GM13977 (cell line): Measurements from ENCODE around the gene ANKRD16.

Experiments used
- DNase-seq: peaks from one replicate; pipeline ENCODE4 v3.0.0; 2012; ENCODE audit warnings: low spot score
- in situ Hi-C: fragments of 300-500 bp; cut with MboI; formaldehyde crosslinking; loops from one replicate; pipeline ENCODE4 v1.12.0; 2022; ENCODE audit warnings: low sequenced_read_pairs, low pct_unique_long_range_greater_than_20kb, mixed read lengths, inconsistent platforms; ENCODE audit not compliant: unreplicated experiment
- TF ChIP-seq, protein P1 (sequence below): IDR thresholded peaks from 2 replicates; pipeline ENCODE4 v1.5.1; 2012; ENCODE audit warnings: mild to moderate bottlenecking, control low read depth; ENCODE audit not compliant: insufficient read depth; ENCODE audit errors: extremely low read depth, missing control alignments

The ANKRD16 gene

DNA sequence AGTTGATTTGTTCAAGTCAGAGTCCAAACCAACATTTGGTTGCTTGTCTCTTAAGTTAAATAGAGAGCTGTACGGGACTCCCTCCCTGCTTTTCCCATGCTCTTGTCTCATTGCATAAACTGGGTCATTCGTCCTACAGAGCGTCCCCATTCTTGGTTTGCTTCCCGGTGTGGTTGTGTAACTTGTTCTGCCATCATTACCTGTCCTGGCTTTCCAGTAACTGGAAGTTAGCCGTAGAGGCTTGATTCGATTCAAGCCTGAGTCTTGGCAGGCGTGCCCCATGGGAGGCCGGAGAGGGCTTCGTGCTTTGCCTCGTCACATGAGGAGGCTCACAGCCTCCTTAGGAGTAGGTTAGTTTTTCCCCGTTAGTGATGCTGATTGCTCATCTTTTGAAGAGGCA, 40.6 kb upstream of the ANKRD16 start:
- in situ Hi-C loops: no loop called here
- TF ChIP-seq, protein P1, sequence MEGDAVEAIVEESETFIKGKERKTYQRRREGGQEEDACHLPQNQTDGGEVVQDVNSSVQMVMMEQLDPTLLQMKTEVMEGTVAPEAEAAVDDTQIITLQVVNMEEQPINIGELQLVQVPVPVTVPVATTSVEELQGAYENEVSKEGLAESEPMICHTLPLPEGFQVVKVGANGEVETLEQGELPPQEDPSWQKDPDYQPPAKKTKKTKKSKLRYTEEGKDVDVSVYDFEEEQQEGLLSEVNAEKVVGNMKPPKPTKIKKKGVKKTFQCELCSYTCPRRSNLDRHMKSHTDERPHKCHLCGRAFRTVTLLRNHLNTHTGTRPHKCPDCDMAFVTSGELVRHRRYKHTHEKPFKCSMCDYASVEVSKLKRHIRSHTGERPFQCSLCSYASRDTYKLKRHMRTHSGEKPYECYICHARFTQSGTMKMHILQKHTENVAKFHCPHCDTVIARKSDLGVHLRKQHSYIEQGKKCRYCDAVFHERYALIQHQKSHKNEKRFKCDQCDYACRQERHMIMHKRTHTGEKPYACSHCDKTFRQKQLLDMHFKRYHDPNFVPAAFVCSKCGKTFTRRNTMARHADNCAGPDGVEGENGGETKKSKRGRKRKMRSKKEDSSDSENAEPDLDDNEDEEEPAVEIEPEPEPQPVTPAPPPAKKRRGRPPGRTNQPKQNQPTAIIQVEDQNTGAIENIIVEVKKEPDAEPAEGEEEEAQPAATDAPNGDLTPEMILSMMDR: no peak

DNA sequence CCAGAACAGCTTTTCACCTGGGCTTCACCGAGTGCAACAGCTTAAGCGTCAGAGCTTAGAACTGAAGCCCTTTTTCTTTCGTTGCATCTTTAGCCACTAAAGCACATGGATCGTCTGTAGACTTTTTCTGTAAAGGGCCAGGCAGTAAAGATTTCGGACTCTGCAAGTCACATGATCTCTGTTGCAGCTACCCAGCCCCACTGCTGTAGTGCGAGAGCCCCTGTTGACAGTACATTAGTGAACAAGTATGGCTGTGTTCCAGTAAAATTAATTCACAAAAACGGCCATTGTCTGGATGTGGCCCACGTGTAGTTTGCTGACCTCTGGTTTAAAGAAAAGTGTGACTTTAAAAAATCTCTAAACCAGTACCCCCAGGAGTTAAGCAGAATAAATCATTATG, 39.7 kb upstream of the ANKRD16 start:
- TF ChIP-seq, protein P1: no peak
- in situ Hi-C loops: no loop called here
- no peak for DNase-seq

More for the DNA sequence above, 40.6 kb upstream of the ANKRD16 start:
- no peak for DNase-seq

DNA sequence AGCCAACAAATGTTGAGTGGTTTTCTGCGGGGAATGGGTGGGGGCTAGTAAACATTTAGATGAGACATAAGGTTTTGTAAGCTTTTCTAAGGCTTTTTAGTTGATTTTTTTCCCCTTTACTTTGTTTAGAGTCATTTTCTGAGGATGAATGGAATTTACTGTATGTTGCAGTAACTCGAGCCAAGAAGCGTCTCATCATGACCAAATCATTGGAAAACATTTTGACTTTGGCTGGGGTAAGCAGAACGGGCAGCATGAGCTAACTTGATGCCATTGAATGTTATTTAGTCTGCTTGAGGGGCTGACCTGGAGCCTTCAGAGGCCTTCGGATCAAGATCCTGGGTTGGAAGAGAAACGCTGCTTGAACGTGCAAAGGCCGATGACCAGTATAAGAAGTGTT, 37.6 kb upstream of the ANKRD16 start:
- TF ChIP-seq, protein P1: no peak
- DNase-seq: no peak
- in situ Hi-C loops: no loop called here

DNA sequence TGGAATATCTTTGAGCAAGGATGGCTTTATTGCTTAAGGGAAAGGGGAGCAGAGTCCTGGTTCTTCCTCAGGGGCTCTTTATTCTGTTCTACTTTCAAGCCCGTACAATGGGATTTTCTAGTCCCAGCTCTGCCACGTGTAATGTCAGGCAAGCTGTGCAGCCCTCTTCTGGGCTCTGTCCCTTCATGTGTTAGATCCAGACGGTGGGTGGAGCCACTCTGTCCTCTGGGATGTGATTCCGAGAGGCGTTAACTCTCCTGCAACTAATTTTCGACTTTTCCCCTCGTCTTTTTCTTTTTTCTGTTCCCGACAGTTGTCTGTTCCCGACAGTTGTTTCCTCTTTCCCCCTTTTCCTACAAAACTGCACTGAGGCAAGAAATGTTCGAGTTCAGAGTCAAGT, 35.2 kb upstream of the ANKRD16 start:
- TF ChIP-seq, protein P1: no peak
- in situ Hi-C loops: no loop called here
- DNase-seq: no peak

DNA sequence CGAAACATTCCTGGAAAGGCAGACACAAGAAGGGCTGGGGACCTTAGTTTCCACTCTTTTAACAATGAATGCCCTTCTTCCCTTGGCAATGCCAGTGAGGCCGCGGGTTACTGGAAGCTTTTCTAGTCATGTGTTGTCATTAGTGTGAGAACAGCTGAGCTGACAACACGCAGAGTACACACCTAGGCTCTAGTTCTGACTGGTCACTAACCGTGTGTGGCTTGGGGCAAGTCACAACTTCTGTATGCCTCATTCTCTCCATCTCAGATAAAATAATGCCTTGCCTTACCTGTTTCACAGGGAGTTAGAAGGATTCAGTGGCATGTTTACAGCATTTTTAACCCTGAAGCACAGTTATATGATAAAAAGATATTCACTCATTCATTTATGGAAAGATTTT, 32.1 kb upstream of the ANKRD16 start:
- DNase-seq: no peak
- TF ChIP-seq, protein P1: no peak
- in situ Hi-C loops: no loop called here

DNA sequence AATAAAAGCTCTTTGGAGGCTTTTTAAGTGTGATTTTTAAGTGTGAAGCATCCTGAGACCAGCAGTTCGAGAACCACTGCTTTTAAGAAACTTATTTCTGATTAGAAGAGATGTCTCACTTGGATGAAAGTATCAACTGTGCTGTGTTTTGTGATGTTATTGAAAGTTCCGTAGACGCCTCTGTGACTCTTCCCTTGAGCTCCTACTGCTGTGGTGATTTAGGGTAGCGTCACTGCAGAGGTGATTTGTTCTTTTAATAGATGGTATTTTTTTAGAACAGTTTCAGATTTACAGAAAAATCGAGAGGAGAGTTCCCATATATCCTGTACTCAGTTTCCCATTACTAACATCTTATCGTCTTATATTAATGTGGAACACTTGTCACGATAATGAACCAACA, 29.9 kb upstream of the ANKRD16 start:
- TF ChIP-seq, protein P1: no peak
- DNase-seq: no peak
- in situ Hi-C loops: no loop called here

DNA sequence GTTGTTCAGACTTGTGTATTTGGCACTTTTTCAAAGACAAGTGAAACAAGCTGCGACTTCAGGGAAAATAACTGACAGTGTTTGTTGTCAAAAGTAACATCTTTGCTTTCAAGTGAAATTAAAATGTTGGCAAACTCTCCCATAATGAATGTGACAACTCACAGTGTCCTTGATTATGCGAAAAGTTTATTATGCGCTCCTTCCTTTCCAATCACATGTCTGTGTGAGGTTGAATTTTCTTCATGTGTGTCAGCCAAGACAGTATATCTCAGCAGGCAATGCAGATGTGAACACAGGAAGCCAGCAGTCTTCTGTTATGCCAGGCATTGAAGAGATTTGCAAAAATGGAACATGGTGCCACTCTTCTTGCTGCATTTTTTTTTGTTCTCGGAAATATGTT, 29.1 kb upstream of the ANKRD16 start:
- no peak for DNase-seq
- TF ChIP-seq, protein P1: no peak
- in situ Hi-C loops: no loop called here
